ENCODE measurements around the gene ARNT2. TPM values are rescaled to one million over a fixed set of nuclear protein-coding genes. Genes with fewer than 3 reads are reported as not detected.

ARNT2 gene
- total RNA-seq, 1 experiment from 2014 or later, result 3.6 TPM

- no peaks in the 10 kb centered on the region for H3K9me3 Mint-ChIP-seq (ENCODE audit: low read depth, unreplicated experiment)
- H3K4me1 Mint-ChIP-seq (ENCODE audit: low read depth, unreplicated experiment), result peaks cover 31% of the 10 kb centered on the region
- no peaks in the 10 kb centered on the region for H3K36me3 Mint-ChIP-seq (ENCODE audit: insufficient read depth, unreplicated experiment)
- no peak for TF ChIP-seq CTCF (IDR thresholded peaks at IDR 0.05; ENCODE audit: unreplicated experiment)
- CTCF ChIA-PET, result no interaction called here
- no peak overlapping the region for H3K4me3 Mint-ChIP-seq (ENCODE audit: low read depth, unreplicated experiment)
- DNase-seq, result no peak
- BruUV-seq (replicated peaks), result no TSS peak
- H3K27me3 Mint-ChIP-seq (ENCODE audit: unreplicated experiment), result no peaks in the 10 kb centered on the region
- intact Hi-C loops (cut with micrococcal nuclease; ENCODE audit: unreplicated experiment), result no loop called here
- H3K27ac Mint-ChIP-seq (ENCODE audit: unreplicated experiment), result peak overlapping the region; percentile 14
These were observed 90.6 kb downstream of the ARNT2 start for GRCh38 chr15:80494756-80495155.

- Mint-ChIP-seq H3K27ac (ENCODE audit: unreplicated experiment) (peak overlapping the region; percentile 14), H3K4me3 (ENCODE audit: low read depth, unreplicated experiment) (no peak overlapping the region), H3K9me3 (ENCODE audit: low read depth, unreplicated experiment) (no peaks in the 10 kb centered on the region), H3K27me3 (ENCODE audit: unreplicated experiment) (no peaks in the 10 kb centered on the region), H3K36me3 (ENCODE audit: insufficient read depth, unreplicated experiment) (no peaks in the 10 kb centered on the region), H3K4me1 (ENCODE audit: low read depth, unreplicated experiment) (peaks cover 31% of the 10 kb centered on the region)
- BruUV-seq (replicated peaks), result no TSS peak
- CTCF ChIA-PET, result no interaction called here
- no peak for TF ChIP-seq CTCF (IDR thresholded peaks at IDR 0.05; ENCODE audit: unreplicated experiment)
- intact Hi-C loops (cut with micrococcal nuclease; ENCODE audit: unreplicated experiment), result no loop called here
- DNase-seq, result no peak
These were observed 91.3 kb downstream of the ARNT2 start for GRCh38 chr15:80495401-80495942.

GRCh38 chr15:80496096-80496495 lies 91.9 kb downstream of the ARNT2 start:
- TF ChIP-seq CTCF (IDR thresholded peaks at IDR 0.05; ENCODE audit: unreplicated experiment), result no peak
- CTCF ChIA-PET, result no interaction called here
- Mint-ChIP-seq H3K4me3 (ENCODE audit: low read depth, unreplicated experiment) (no peak overlapping the region), H3K9me3 (ENCODE audit: low read depth, unreplicated experiment) (no peaks in the 10 kb centered on the region), H3K27ac (ENCODE audit: unreplicated experiment) (no peak overlapping the region), H3K4me1 (ENCODE audit: low read depth, unreplicated experiment) (peaks cover 31% of the 10 kb centered on the region), H3K36me3 (ENCODE audit: insufficient read depth, unreplicated experiment) (no peaks in the 10 kb centered on the region), H3K27me3 (ENCODE audit: unreplicated experiment) (no peaks in the 10 kb centered on the region)
- intact Hi-C loops (cut with micrococcal nuclease; ENCODE audit: unreplicated experiment), result no loop called here
- no TSS peak for BruUV-seq (replicated peaks)
- no peak for DNase-seq

- intact Hi-C loops (cut with micrococcal nuclease; ENCODE audit: unreplicated experiment), result no loop called here
These were observed 93.0 kb downstream of the ARNT2 start for GRCh38 chr15:80497221-80497620.

More at GRCh38 chr15:80497221-80497620, 93.0 kb downstream of the ARNT2 start:
- DNase-seq, result no peak
- peaks cover 31% of the 10 kb centered on the region for H3K4me1 Mint-ChIP-seq (ENCODE audit: low read depth, unreplicated experiment)
- no peak overlapping the region for H3K27ac Mint-ChIP-seq (ENCODE audit: unreplicated experiment)
- no peak overlapping the region for H3K4me3 Mint-ChIP-seq (ENCODE audit: low read depth, unreplicated experiment)
- TF ChIP-seq CTCF (IDR thresholded peaks at IDR 0.05; ENCODE audit: unreplicated experiment), result no peak
- H3K9me3 Mint-ChIP-seq (ENCODE audit: low read depth, unreplicated experiment), result peaks cover 2% of the 10 kb centered on the region
- no peaks in the 10 kb centered on the region for H3K36me3 Mint-ChIP-seq (ENCODE audit: insufficient read depth, unreplicated experiment)
- peaks cover 8% of the 10 kb centered on the region for H3K27me3 Mint-ChIP-seq (ENCODE audit: unreplicated experiment)
- CTCF ChIA-PET, result no interaction called here
- BruUV-seq (replicated peaks), result no TSS peak

All from Calu3 (cell line).